ENCODE data around the gene NAPSA.
A peak's percentile ranks its signal among the peaks of the same experiment; 100 is the strongest.
"Not testable (repeated sequence)": the region's sequence is repeated elsewhere in the genome, so short reads cannot be mapped to it uniquely, and the experiment has no call there.

The NAPSA gene

GRCh38 chr19:50333235-50333736 lies 32.2 kb downstream of the NAPSA start:
- Histone ChIP-seq H3K36me3 (ENCODE audit: insufficient read depth, low read length) (no peaks in the 10 kb centered on the region), H3K27me3 (ENCODE audit: control insufficient read depth in 1 of 2, insufficient read depth in 2 of 2, low read length in 2 of 2) (peaks cover 36 to 58% of the 10 kb centered on the region in 2 donors), H3K9me3 (ENCODE audit: low read length) (no peaks in the 10 kb centered on the region), H3K9ac (ENCODE audit: low read length) (no peak overlapping the region), H3K4me3 (ENCODE audit: low read depth in 1 of 2, low read length in 2 of 2) (peak overlapping the region; percentile 7 to 43), H3K4me1 (ENCODE audit: insufficient read depth, low read length) (peaks cover 6% of the 10 kb centered on the region), H3K27ac (ENCODE audit: low read depth, low read length) (no peak overlapping the region)

GRCh38 chr19:50332244-50333038 lies 33.0 kb downstream of the NAPSA start:
- H3K9ac ChIP-seq (ENCODE audit: low read length) = no peak overlapping the region
- peak overlapping the region in 1 of 2 donors; percentile 38 for H3K4me3 ChIP-seq (ENCODE audit: low read depth in 1 of 2, low read length in 2 of 2)
- no peaks in the 10 kb centered on the region for H3K36me3 ChIP-seq (ENCODE audit: insufficient read depth, low read length)
- H3K9me3 ChIP-seq (ENCODE audit: low read length) = no peaks in the 10 kb centered on the region
- H3K27me3 ChIP-seq (ENCODE audit: control insufficient read depth in 1 of 2, insufficient read depth in 2 of 2, low read length in 2 of 2) = peaks cover 39 to 65% of the 10 kb centered on the region in 2 donors
- H3K27ac ChIP-seq (ENCODE audit: low read depth, low read length) = no peak overlapping the region
- H3K4me1 ChIP-seq (ENCODE audit: insufficient read depth, low read length) = peaks cover 6% of the 10 kb centered on the region

GRCh38 chr19:50331994-50332243 lies 33.5 kb downstream of the NAPSA start:
- Histone ChIP-seq H3K9ac (ENCODE audit: low read length) (no peak overlapping the region), H3K27ac (ENCODE audit: low read depth, low read length) (no peak overlapping the region)

GRCh38 chr19:50331221-50331993 lies 34.0 kb downstream of the NAPSA start:
- Histone ChIP-seq H3K4me1 (ENCODE audit: insufficient read depth, low read length) (peaks cover 6% of the 10 kb centered on the region), H3K4me3 (ENCODE audit: low read depth in 1 of 2, low read length in 2 of 2) (peak overlapping the region in 1 of 2 donors; percentile 38), H3K9me3 (ENCODE audit: low read length) (no peaks in the 10 kb centered on the region), H3K9ac (ENCODE audit: low read length) (no peak overlapping the region), H3K27ac (ENCODE audit: low read depth, low read length) (no peak overlapping the region), H3K36me3 (ENCODE audit: insufficient read depth, low read length) (no peaks in the 10 kb centered on the region), H3K27me3 (ENCODE audit: control insufficient read depth in 1 of 2, insufficient read depth in 2 of 2, low read length in 2 of 2) (peaks cover 50 to 75% of the 10 kb centered on the region in 2 donors)

More at GRCh38 chr19:50331994-50332243, 33.5 kb downstream of the NAPSA start:
- peaks cover 6% of the 10 kb centered on the region for H3K4me1 ChIP-seq (ENCODE audit: insufficient read depth, low read length)
- peaks cover 44 to 70% of the 10 kb centered on the region in 2 donors for H3K27me3 ChIP-seq (ENCODE audit: control insufficient read depth in 1 of 2, insufficient read depth in 2 of 2, low read length in 2 of 2)
- no peaks in the 10 kb centered on the region for H3K36me3 ChIP-seq (ENCODE audit: insufficient read depth, low read length)
- peak overlapping the region in 1 of 2 donors; percentile 38 for H3K4me3 ChIP-seq (ENCODE audit: low read depth in 1 of 2, low read length in 2 of 2)
- no peaks in the 10 kb centered on the region for H3K9me3 ChIP-seq (ENCODE audit: low read length)

- H3K9ac ChIP-seq (ENCODE audit: low read length) = no peak overlapping the region
- H3K4me1 ChIP-seq (ENCODE audit: insufficient read depth, low read length) = peaks cover 12% of the 10 kb centered on the region
- H3K27me3 ChIP-seq (ENCODE audit: control insufficient read depth in 1 of 2, insufficient read depth in 2 of 2, low read length in 2 of 2) = peaks cover 53 to 83% of the 10 kb centered on the region in 2 donors
- no peak overlapping the region for H3K27ac ChIP-seq (ENCODE audit: low read depth, low read length)
- H3K9me3 ChIP-seq (ENCODE audit: low read length) = no peaks in the 10 kb centered on the region
- peak overlapping the region; percentile 27 to 38 for H3K4me3 ChIP-seq (ENCODE audit: low read depth in 1 of 2, low read length in 2 of 2)
- no peaks in the 10 kb centered on the region for H3K36me3 ChIP-seq (ENCODE audit: insufficient read depth, low read length)
Measured at GRCh38 chr19:50330365-50331078, 34.9 kb downstream of the NAPSA start.

- not testable (repeated sequence) for H3K9ac ChIP-seq (ENCODE audit: low read length); H3K36me3 ChIP-seq (ENCODE audit: insufficient read depth, low read length); H3K9me3 ChIP-seq (ENCODE audit: low read length); H3K27ac ChIP-seq (ENCODE audit: low read depth, low read length)
- H3K27me3 ChIP-seq (ENCODE audit: control insufficient read depth in 1 of 2, insufficient read depth in 2 of 2, low read length in 2 of 2) = peaks cover 53 to 82% of the 10 kb centered on the region in 2 donors
- peaks cover 12% of the 10 kb centered on the region for H3K4me1 ChIP-seq (ENCODE audit: insufficient read depth, low read length)
- H3K4me3 ChIP-seq (ENCODE audit: low read depth in 1 of 2, low read length in 2 of 2) = peak overlapping the region; percentile 19 to 37
Measured at GRCh38 chr19:50329926-50330294, 35.5 kb downstream of the NAPSA start.

GRCh38 chr19:50329146-50329925 lies 36.1 kb downstream of the NAPSA start, which contains the start of gene KCNC3:
Gene KCNC3 (minus strand): TSS chr19:50329377. CDS start chr19:50329082, 295 bp downstream.
- H3K9ac ChIP-seq (ENCODE audit: low read length) = no peak within 1 kb of the TSS
- H3K4me3 ChIP-seq (ENCODE audit: low read depth in 1 of 2, low read length in 2 of 2) = peak within 1 kb of the TSS; percentile 37 to 38
- no peaks in the 10 kb centered on the region for H3K36me3 ChIP-seq (ENCODE audit: insufficient read depth, low read length)
- no peak within 1 kb of the TSS for H3K27ac ChIP-seq (ENCODE audit: low read depth, low read length)
- H3K9me3 ChIP-seq (ENCODE audit: low read length) = no peaks in the 10 kb centered on the region
- peaks cover 53 to 77% of the 10 kb centered on the region in 2 donors for H3K27me3 ChIP-seq (ENCODE audit: control insufficient read depth in 1 of 2, insufficient read depth in 2 of 2, low read length in 2 of 2)
- H3K4me1 ChIP-seq (ENCODE audit: insufficient read depth, low read length) = peaks cover 12% of the 10 kb centered on the region

GRCh38 chr19:50328873-50329145 lies 36.6 kb downstream of the NAPSA start:
- H3K4me3 ChIP-seq (ENCODE audit: low read depth in 1 of 2, low read length in 2 of 2) = no peak overlapping the region
- H3K4me1 ChIP-seq (ENCODE audit: insufficient read depth, low read length) = peaks cover 12% of the 10 kb centered on the region
- H3K27me3 ChIP-seq (ENCODE audit: control insufficient read depth in 1 of 2, insufficient read depth in 2 of 2, low read length in 2 of 2) = peaks cover 53 to 75% of the 10 kb centered on the region in 2 donors
- H3K9me3 ChIP-seq (ENCODE audit: low read length) = no peaks in the 10 kb centered on the region
- H3K9ac ChIP-seq (ENCODE audit: low read length) = no peak overlapping the region
- no peak overlapping the region for H3K27ac ChIP-seq (ENCODE audit: low read depth, low read length)
- H3K36me3 ChIP-seq (ENCODE audit: insufficient read depth, low read length) = no peaks in the 10 kb centered on the region

GRCh38 chr19:50328224-50328872 lies 37.1 kb downstream of the NAPSA start:
- H3K9ac ChIP-seq (ENCODE audit: low read length) = no peak overlapping the region
- peaks cover 51 to 70% of the 10 kb centered on the region in 2 donors for H3K27me3 ChIP-seq (ENCODE audit: control insufficient read depth in 1 of 2, insufficient read depth in 2 of 2, low read length in 2 of 2)
- no peaks in the 10 kb centered on the region for H3K36me3 ChIP-seq (ENCODE audit: insufficient read depth, low read length)
- no peak overlapping the region for H3K27ac ChIP-seq (ENCODE audit: low read depth, low read length)
- H3K4me3 ChIP-seq (ENCODE audit: low read depth in 1 of 2, low read length in 2 of 2) = no peak overlapping the region
- H3K4me1 ChIP-seq (ENCODE audit: insufficient read depth, low read length) = peaks cover 12% of the 10 kb centered on the region
- no peaks in the 10 kb centered on the region for H3K9me3 ChIP-seq (ENCODE audit: low read length)

GRCh38 chr19:50327461-50328223 lies 37.8 kb downstream of the NAPSA start:
- Histone ChIP-seq H3K9me3 (ENCODE audit: low read length) (no peaks in the 10 kb centered on the region), H3K4me3 (ENCODE audit: low read depth in 1 of 2, low read length in 2 of 2) (no peak overlapping the region), H3K27ac (ENCODE audit: low read depth, low read length) (no peak overlapping the region), H3K9ac (ENCODE audit: low read length) (no peak overlapping the region), H3K27me3 (ENCODE audit: control insufficient read depth in 1 of 2, insufficient read depth in 2 of 2, low read length in 2 of 2) (peaks cover 44 to 63% of the 10 kb centered on the region in 2 donors), H3K36me3 (ENCODE audit: insufficient read depth, low read length) (no peaks in the 10 kb centered on the region), H3K4me1 (ENCODE audit: insufficient read depth, low read length) (peaks cover 12% of the 10 kb centered on the region)

Data from muscle layer of colon (tissue), 2 donors.